ENCODE measurements around the gene ACTG2.

Gene ACTG2

DNA sequence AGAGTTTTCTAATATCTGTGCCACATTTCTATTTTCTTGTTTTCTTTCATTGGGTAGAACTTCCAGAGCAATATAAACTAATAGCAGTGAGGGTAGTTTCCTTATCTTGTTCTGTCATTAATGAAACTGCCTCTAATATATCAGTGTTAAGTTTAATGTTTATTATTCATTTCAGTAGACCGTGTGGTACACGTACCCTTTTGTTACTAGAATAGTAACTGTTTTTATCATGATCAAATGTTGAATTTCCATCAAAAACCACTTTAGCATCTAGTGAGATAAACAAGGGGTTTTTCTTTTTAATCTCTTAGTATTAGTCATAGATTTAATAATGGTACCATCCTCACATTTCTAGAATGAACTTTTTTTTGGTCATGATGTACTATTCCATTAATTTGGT lies 49.9 kb downstream of the ACTG2 start:
- H3K27me3 ChIP-seq = no peaks in the 10 kb centered on the region
- H4K20me1 ChIP-seq = peaks cover 100% of the 10 kb centered on the region
- TF ChIP-seq Cebpa-rat (IDR thresholded peaks at IDR 0.05) = no peak
- H3K4me3 ChIP-seq = no peak overlapping the region
- H3K36me3 ChIP-seq = peaks cover 78% of the 10 kb centered on the region
- peaks cover 20% of the 10 kb centered on the region for H3K4me1 ChIP-seq
- no peaks in the 10 kb centered on the region for H3K9me3 ChIP-seq
- H3K4me2 ChIP-seq = no peak overlapping the region
- H3K9ac ChIP-seq = no peak overlapping the region
- no peak overlapping the region for H3K27ac ChIP-seq

- H3K4me1 ChIP-seq = peaks cover 5% of the 10 kb centered on the region; the same call in 1 of the 2 replicates
- peaks cover 99% of the 10 kb centered on the region for H4K20me1 ChIP-seq
- no peaks in the 10 kb centered on the region for H3K9me3 ChIP-seq
- TF ChIP-seq Cebpa-rat (IDR thresholded peaks at IDR 0.05) = no peak
- H3K27ac ChIP-seq = no peak overlapping the region
- H3K36me3 ChIP-seq = peaks cover 87% of the 10 kb centered on the region
- no peak overlapping the region for H3K9ac ChIP-seq
- no peak overlapping the region for H3K4me2 ChIP-seq
- no peak overlapping the region for H3K4me3 ChIP-seq
- H3K27me3 ChIP-seq = no peaks in the 10 kb centered on the region
Observed at GRCh38 chr2:73944714-73945113, 51.9 kb downstream of the ACTG2 start.

- Histone ChIP-seq H3K4me3 (no peak overlapping the region), H3K9ac (no peak overlapping the region), H3K4me2 (no peak overlapping the region), H3K9me3 (no peaks in the 10 kb centered on the region), H3K27ac (no peak overlapping the region), H3K4me1 (peaks cover 5% of the 10 kb centered on the region; the same call in 1 of the 2 replicates), H3K36me3 (peaks cover 87% of the 10 kb centered on the region), H4K20me1 (peaks cover 88% of the 10 kb centered on the region), H3K27me3 (no peaks in the 10 kb centered on the region)
- TF ChIP-seq Cebpa-rat (IDR thresholded peaks at IDR 0.05) = no peak
Observed at GRCh38 chr2:73946215-73946614, 53.4 kb downstream of the ACTG2 start.

DNA sequence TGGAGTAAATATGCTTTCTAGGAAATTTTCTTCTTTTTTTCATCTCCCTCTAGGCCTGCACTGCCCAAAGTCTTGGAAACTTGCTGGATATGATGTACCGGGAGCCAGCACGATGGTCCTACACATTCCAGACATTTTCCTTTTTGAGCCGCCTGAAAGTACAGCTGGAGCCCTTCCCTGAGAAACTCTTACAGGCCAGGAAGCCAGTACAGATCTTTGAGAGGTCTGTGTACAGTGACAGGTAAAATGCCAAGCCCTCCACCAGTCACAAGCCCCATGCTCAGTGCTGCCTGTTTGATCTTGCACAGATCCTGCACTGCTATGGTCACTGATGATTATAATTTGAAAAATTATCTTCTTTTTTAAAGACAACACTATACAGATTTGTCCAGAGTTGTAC lies 53.9 kb downstream of the ACTG2 start:
- Histone ChIP-seq H3K36me3 (peaks cover 89% of the 10 kb centered on the region), H3K27me3 (no peaks in the 10 kb centered on the region), H3K4me1 (peaks cover 5% of the 10 kb centered on the region; the same call in 1 of the 2 replicates), H3K9me3 (no peaks in the 10 kb centered on the region), H3K4me3 (no peak overlapping the region), H3K27ac (no peak overlapping the region), H3K4me2 (no peak overlapping the region), H4K20me1 (peaks cover 83% of the 10 kb centered on the region), H3K9ac (no peak overlapping the region)
- no peak for TF ChIP-seq Cebpa-rat (IDR thresholded peaks at IDR 0.05)

GRCh38 chr2:73947412-73948018 lies 54.7 kb downstream of the ACTG2 start:
- Histone ChIP-seq H3K4me2 (no peak overlapping the region), H3K9me3 (no peaks in the 10 kb centered on the region), H4K20me1 (peaks cover 80% of the 10 kb centered on the region), H3K27ac (no peak overlapping the region), H3K36me3 (peaks cover 93% of the 10 kb centered on the region), H3K27me3 (no peaks in the 10 kb centered on the region), H3K4me3 (no peak overlapping the region), H3K4me1 (peaks cover 5% of the 10 kb centered on the region; the same call in 1 of the 2 replicates), H3K9ac (no peak overlapping the region)
- no peak for TF ChIP-seq Cebpa-rat (IDR thresholded peaks at IDR 0.05)

GRCh38 chr2:73949802-73950201 lies 57.0 kb downstream of the ACTG2 start:
- H3K4me2 ChIP-seq = no peak overlapping the region
- TF ChIP-seq Cebpa-rat (IDR thresholded peaks at IDR 0.05) = no peak
- H3K9me3 ChIP-seq = no peaks in the 10 kb centered on the region
- no peak overlapping the region for H3K27ac ChIP-seq
- peaks cover 97% of the 10 kb centered on the region for H3K36me3 ChIP-seq
- H3K9ac ChIP-seq = no peak overlapping the region
- H4K20me1 ChIP-seq = peaks cover 75% of the 10 kb centered on the region
- H3K4me1 ChIP-seq = peaks cover 5% of the 10 kb centered on the region; the same call in 1 of the 2 replicates
- H3K4me3 ChIP-seq = no peak overlapping the region
- H3K27me3 ChIP-seq = no peaks in the 10 kb centered on the region

GRCh38 chr2:73952499-73953446 lies 60.0 kb downstream of the ACTG2 start:
- Histone ChIP-seq H3K9me3 (no peaks in the 10 kb centered on the region), H3K27me3 (no peaks in the 10 kb centered on the region), H3K27ac (no peak overlapping the region), H4K20me1 (peaks cover 75% of the 10 kb centered on the region), H3K4me2 (no peak overlapping the region), H3K36me3 (peaks cover 98% of the 10 kb centered on the region), H3K9ac (no peak overlapping the region), H3K4me3 (no peak overlapping the region), H3K4me1 (peaks cover 5% of the 10 kb centered on the region; the same call in 1 of the 2 replicates)
- no peak for TF ChIP-seq Cebpa-rat (IDR thresholded peaks at IDR 0.05)

GRCh38 chr2:73956218-73956865 lies 63.5 kb downstream of the ACTG2 start:
- peaks cover 8% of the 10 kb centered on the region for H3K9me3 ChIP-seq
- H3K4me3 ChIP-seq = no peak overlapping the region
- no peaks in the 10 kb centered on the region for H3K4me1 ChIP-seq
- no peak overlapping the region for H3K9ac ChIP-seq
- no peaks in the 10 kb centered on the region for H3K27me3 ChIP-seq
- no peak overlapping the region for H3K27ac ChIP-seq
- H3K4me2 ChIP-seq = no peak overlapping the region
- H4K20me1 ChIP-seq = peaks cover 54% of the 10 kb centered on the region
- no peak for TF ChIP-seq Cebpa-rat (IDR thresholded peaks at IDR 0.05)
- peaks cover 98% of the 10 kb centered on the region for H3K36me3 ChIP-seq

DNA sequence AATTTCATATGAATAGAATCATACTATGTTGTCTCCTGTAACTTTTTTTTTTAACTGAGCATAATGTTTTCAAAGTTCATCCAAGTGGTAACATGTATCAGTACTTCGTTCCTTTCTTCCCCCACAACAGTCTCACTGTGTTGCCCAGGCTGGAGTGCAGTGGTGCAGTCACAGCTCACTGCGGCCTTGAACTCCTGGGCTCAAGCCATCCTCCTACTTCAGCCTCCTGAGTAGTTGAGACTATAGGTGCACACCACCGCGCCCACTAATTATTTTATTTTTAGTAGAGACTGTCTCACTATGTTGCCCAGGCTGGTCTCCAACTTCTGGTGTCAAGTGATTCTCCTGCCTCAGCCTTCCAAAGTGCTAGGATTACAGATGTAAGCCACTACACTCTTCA lies 68.5 kb downstream of the ACTG2 start:
- no peak for TF ChIP-seq Cebpa-rat (IDR thresholded peaks at IDR 0.05)
- Histone ChIP-seq H3K4me3 (no peak overlapping the region), H4K20me1 (peaks cover 17% of the 10 kb centered on the region), H3K9ac (no peak overlapping the region), H3K9me3 (peaks cover 27% of the 10 kb centered on the region), H3K36me3 (peaks cover 67% of the 10 kb centered on the region), H3K4me2 (no peak overlapping the region), H3K27me3 (no peaks in the 10 kb centered on the region), H3K4me1 (no peaks in the 10 kb centered on the region), H3K27ac (no peak overlapping the region)
